WI38 (cell line): ENCODE results near the gene SLC7A10.
A peak's percentile ranks its signal among the peaks of the same experiment; 100 is the strongest.

Experiments used
- H3K4me3 ChIP-seq: 2 replicates; pipeline ENCODE4 v1.5.1; 2011; ENCODE audit warnings: low read depth, mild to moderate bottlenecking, control low read depth, low read length
- TF ChIP-seq, protein P1 (sequence below): IDR thresholded peaks from 2 replicates; pipeline ENCODE4 v1.5.1; 2012; ENCODE audit warnings: low read depth, mild to moderate bottlenecking, control low read depth, low read length

Gene SLC7A10

DNA sequence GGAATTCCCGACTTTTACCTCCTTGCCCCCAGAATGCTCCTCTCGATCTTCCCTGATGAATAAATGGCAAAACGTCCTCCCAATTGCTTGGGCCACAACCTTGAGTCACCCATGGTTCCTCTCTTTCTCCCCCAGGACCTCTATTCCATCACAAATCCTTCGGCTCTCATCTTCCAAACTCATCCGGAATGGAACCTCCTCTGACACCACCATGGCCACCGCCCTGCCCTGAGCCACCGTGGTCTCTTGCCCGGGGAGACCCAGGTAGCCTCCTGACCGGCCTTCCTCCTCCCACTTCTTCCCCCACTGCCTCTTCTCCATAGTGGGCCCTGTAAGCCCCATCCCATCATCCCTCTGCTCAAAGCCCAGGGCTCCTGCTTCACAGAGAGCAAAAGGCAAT is 4.9 kb downstream of the SLC7A10 start:
- TF ChIP-seq, protein P1, sequence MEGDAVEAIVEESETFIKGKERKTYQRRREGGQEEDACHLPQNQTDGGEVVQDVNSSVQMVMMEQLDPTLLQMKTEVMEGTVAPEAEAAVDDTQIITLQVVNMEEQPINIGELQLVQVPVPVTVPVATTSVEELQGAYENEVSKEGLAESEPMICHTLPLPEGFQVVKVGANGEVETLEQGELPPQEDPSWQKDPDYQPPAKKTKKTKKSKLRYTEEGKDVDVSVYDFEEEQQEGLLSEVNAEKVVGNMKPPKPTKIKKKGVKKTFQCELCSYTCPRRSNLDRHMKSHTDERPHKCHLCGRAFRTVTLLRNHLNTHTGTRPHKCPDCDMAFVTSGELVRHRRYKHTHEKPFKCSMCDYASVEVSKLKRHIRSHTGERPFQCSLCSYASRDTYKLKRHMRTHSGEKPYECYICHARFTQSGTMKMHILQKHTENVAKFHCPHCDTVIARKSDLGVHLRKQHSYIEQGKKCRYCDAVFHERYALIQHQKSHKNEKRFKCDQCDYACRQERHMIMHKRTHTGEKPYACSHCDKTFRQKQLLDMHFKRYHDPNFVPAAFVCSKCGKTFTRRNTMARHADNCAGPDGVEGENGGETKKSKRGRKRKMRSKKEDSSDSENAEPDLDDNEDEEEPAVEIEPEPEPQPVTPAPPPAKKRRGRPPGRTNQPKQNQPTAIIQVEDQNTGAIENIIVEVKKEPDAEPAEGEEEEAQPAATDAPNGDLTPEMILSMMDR = no peak
- H3K4me3 ChIP-seq = no peak overlapping the region

DNA sequence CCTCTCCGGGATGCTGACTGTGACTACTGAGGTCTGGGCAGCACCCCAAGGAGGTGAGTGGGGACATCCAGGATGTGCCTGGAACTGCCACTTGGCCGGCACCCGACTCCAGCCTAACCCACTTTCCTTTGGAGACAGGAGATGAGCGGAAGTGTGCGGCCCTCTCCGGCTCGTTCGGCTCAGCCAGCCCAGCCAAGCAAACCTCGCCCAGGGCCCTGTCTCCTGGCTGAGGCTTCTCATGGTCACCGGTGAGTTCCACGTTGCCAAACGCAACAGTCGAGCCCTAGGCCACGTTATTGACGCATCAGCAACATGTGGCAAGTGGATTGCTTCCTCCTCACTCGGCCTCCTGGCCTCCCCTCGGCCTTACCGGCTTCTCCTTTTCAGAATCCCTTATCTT is 5.5 kb downstream of the SLC7A10 start:
- TF ChIP-seq, protein P1 = no peak
- no peak overlapping the region for H3K4me3 ChIP-seq

DNA sequence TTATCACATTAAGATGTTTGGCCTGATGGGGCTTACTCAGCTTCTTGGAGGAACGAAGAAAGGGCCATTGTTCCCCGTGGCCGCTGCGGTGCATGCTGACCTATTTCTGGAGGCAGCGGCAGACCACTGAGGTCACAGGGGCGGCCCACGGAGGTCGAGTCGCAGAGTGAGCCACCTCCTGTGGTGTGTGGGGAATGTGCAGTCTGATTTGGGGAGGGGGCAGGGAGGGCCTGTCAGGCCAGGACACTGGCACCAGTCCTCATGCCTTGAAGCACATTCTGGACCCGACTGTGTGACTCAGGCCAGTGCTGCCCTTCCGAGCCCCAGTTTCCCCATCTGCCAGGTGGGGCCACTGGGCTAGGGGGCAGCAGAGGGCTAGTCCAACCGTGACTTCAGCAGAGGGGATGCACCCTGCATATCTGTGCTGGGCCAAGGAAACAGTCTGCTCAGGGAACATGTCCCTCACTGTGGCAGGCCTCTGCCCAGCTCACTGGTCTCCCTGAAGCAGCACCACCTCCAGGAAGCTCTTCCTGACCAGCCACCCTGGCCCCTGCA is 6.3 kb downstream of the SLC7A10 start:
- H3K4me3 ChIP-seq = no peak overlapping the region
- TF ChIP-seq, protein P1 = peak; percentile 18; the same call in 1 of the 2 replicates

DNA sequence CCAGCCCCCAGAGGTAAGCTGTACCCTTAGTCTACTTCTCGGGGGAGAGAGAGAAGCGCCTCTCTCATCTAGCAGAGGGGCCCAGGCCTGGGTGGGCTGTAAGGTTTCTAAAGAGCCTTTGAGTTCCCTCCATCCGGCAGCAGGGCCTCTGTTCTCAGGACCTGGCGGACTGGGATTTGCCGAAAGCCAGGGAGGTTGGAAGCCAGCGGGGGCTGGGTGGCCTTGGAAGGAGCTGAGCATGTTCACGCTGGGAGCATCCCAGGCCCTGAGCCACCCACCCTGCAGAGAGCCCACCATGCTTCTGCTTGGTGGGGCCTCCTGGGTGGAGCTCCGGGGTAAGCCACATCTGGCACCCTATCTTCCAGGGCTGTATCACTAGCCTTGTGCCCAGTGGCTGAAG is 7.8 kb downstream of the SLC7A10 start:
- TF ChIP-seq, protein P1 = no peak

DNA sequence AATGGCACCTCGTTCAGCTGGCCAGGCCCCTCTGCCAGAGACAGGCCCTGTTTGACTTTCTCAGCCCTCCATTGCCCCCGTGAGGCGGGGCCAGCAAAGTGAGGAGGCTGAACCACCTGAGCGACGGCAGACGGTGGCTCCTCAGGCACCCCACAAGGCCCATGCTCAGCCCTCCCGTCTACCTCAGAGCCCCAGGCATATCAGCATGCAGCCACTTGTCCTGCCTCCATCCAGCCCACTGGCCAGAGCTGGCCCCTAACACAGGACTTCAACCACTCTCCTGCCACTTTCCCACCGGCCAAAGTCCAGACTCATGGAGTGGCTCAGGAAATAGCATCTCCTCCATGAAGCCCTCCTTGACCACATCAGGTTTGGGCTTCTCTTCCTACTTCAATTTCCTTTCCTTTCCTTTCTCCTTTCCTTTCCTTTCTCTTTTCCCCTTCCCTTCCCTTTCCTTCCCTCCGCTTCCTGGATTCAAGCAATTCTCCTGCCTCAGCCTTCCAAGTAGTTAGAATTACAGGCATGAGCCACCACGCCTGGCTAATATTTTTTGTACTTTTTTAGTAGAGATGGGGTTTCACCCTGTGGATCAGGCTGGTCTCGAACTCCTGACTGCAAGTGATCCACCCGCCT is 9.3 kb downstream of the SLC7A10 start:
- no peak overlapping the region for H3K4me3 ChIP-seq
- TF ChIP-seq, protein P1 = no peak

More for the DNA sequence above, 7.8 kb downstream of the SLC7A10 start:
- no peak overlapping the region for H3K4me3 ChIP-seq

DNA sequence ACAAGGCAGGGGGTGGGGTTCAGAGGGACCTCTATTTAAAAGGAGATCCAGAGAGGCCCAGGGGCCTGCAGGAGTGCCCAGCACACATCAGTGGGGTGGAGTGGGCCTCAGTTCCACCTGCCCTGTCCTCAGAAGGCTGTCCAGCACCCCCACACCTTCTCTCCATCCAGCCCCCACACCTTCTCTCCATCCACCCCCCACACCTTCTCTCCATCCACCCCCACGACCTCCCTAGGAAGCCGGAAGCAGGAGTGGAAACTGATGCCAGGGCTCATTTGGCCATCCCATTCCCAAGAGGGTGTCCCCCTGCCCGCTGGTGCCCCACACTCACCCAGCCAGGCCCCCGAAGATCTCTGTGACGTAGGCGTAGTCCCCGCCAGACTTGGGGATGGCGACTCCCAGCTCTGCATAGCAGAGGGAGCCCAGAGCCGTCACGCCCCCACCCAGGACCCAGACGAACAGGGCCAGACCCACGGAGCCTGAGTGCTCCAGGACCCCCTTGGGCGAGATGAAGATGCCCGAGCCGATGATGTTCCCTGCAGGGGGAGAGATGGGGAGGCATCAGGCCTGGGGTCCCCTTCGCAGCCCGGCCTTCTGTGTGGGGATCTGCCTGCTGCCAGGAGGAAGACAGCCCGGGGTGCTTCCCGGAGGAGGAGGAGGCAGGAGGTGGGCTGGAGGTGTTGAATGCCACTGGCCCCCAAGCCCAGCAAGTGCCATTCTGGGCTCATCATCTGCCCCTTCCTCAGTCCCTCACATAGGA is 10.0 kb downstream of the SLC7A10 start:
- TF ChIP-seq, protein P1 = no peak
- no peak overlapping the region for H3K4me3 ChIP-seq

DNA sequence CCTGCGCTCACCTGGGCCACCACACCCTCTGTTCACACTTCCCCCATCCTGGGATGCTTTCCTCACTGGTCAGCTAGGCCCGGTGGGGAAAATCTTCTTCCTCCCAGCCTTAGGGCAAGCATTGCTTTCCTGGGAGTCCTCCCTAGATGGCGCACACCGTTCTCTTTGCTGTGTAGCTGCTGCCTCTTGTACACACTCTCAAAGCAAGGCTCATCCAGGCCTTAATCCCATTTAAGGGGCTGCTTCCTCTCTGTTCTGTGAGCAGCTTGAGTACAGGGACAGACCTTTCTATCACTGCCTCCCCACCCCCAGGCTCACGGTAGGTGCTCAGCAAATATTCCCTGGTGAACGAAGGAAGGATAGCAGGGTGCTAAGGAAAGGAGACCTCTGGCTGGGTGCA is 11.1 kb downstream of the SLC7A10 start:
- H3K4me3 ChIP-seq = no peak overlapping the region
- TF ChIP-seq, protein P1 = peak; percentile 21; the same call in 1 of the 2 replicates
